ENCODE measurements around the gene GPI.
"Not testable (repeated sequence)": the region's sequence is repeated elsewhere in the genome, so short reads cannot be mapped to it uniquely, and the experiment has no call there.

Gene GPI

GRCh38 chr19:34330116-34330515 lies 34.9 kb upstream of the GPI start:
- no peak for DNase-seq
- ATAC-seq (replicated peaks) = no peak
- H3K4me1 Mint-ChIP-seq = no peaks in the 10 kb centered on the region
- no peak overlapping the region for H3K27ac Mint-ChIP-seq
- H3K4me3 Mint-ChIP-seq = no peak overlapping the region
- peaks cover 33 to 46% of the 10 kb centered on the region in 2 donors for H3K36me3 Mint-ChIP-seq
- no peaks in the 10 kb centered on the region for H3K9me3 Mint-ChIP-seq
- H3K27me3 Mint-ChIP-seq = no peaks in the 10 kb centered on the region

- H3K36me3 Mint-ChIP-seq = peaks cover 30 to 41% of the 10 kb centered on the region in 2 donors
- not testable (repeated sequence) for H3K9me3 Mint-ChIP-seq; H3K27ac Mint-ChIP-seq; H3K4me3 Mint-ChIP-seq; DNase-seq; H3K4me1 Mint-ChIP-seq; ATAC-seq (replicated peaks); H3K27me3 Mint-ChIP-seq
These were observed 34.4 kb upstream of the GPI start for GRCh38 chr19:34330596-34330995.

GRCh38 chr19:34331596-34331995 lies 33.4 kb upstream of the GPI start:
- not testable (repeated sequence) for H3K4me1 Mint-ChIP-seq; H3K4me3 Mint-ChIP-seq; H3K27me3 Mint-ChIP-seq; ATAC-seq (replicated peaks); DNase-seq; H3K9me3 Mint-ChIP-seq; H3K27ac Mint-ChIP-seq
- H3K36me3 Mint-ChIP-seq = peaks cover 25 to 34% of the 10 kb centered on the region in 2 donors

GRCh38 chr19:34332027-34332760 lies 32.8 kb upstream of the GPI start:
- ATAC-seq (replicated peaks) = no peak
- Mint-ChIP-seq H3K36me3 (peaks cover 27 to 34% of the 10 kb centered on the region in 2 donors), H3K9me3 (no peaks in the 10 kb centered on the region), H3K4me1 (peaks cover 0 to 7% of the 10 kb centered on the region in 2 donors), H3K4me3 (no peak overlapping the region), H3K27me3 (no peaks in the 10 kb centered on the region), H3K27ac (no peak overlapping the region)
- DNase-seq = no peak

- H3K27me3 Mint-ChIP-seq = no peaks in the 10 kb centered on the region
- no peak overlapping the region for H3K27ac Mint-ChIP-seq
- no peaks in the 10 kb centered on the region for H3K9me3 Mint-ChIP-seq
- ATAC-seq (replicated peaks) = no peak
- DNase-seq = no peak
- H3K4me3 Mint-ChIP-seq = no peak overlapping the region
- peaks cover 0 to 7% of the 10 kb centered on the region in 2 donors for H3K4me1 Mint-ChIP-seq
- peaks cover 35 to 41% of the 10 kb centered on the region in 2 donors for H3K36me3 Mint-ChIP-seq
These were observed 29.1 kb upstream of the GPI start for GRCh38 chr19:34335914-34336313.

- Mint-ChIP-seq H3K36me3 (peaks cover 33 to 42% of the 10 kb centered on the region in 2 donors), H3K27me3 (no peaks in the 10 kb centered on the region), H3K27ac (peak overlapping the region; percentile 22), H3K4me3 (no peak overlapping the region), H3K9me3 (no peaks in the 10 kb centered on the region), H3K4me1 (peaks cover 0 to 7% of the 10 kb centered on the region in 2 donors)
- ATAC-seq (replicated peaks) = peak; percentile 46 to 51
- DNase-seq = no peak
These were observed 28.2 kb upstream of the GPI start for GRCh38 chr19:34336781-34337271.

- H3K27me3 Mint-ChIP-seq = no peaks in the 10 kb centered on the region
- ATAC-seq (replicated peaks) = no peak
- no peak overlapping the region for H3K27ac Mint-ChIP-seq
- H3K36me3 Mint-ChIP-seq = peaks cover 39 to 49% of the 10 kb centered on the region in 2 donors
- H3K4me3 Mint-ChIP-seq = no peak overlapping the region
- DNase-seq = no peak
- peaks cover 0 to 7% of the 10 kb centered on the region in 2 donors for H3K4me1 Mint-ChIP-seq
- no peaks in the 10 kb centered on the region for H3K9me3 Mint-ChIP-seq
These were observed 27.3 kb upstream of the GPI start for GRCh38 chr19:34337739-34338138.

- ATAC-seq (replicated peaks) = no peak
- H3K4me1 Mint-ChIP-seq = peaks cover 6 to 9% of the 10 kb centered on the region in 2 donors
- H3K27me3 Mint-ChIP-seq = no peaks in the 10 kb centered on the region
- peaks cover 45 to 66% of the 10 kb centered on the region in 2 donors for H3K36me3 Mint-ChIP-seq
- H3K9me3 Mint-ChIP-seq = no peaks in the 10 kb centered on the region
- H3K27ac Mint-ChIP-seq = no peak overlapping the region
- DNase-seq = no peak
- no peak overlapping the region for H3K4me3 Mint-ChIP-seq
These were observed 22.9 kb upstream of the GPI start for GRCh38 chr19:34341935-34342680.

GRCh38 chr19:34343751-34344150 lies 21.2 kb upstream of the GPI start:
- DNase-seq = no peak
- ATAC-seq (replicated peaks) = no peak
- peaks cover 35 to 55% of the 10 kb centered on the region in 2 donors for H3K36me3 Mint-ChIP-seq
- no peaks in the 10 kb centered on the region for H3K27me3 Mint-ChIP-seq
- H3K4me1 Mint-ChIP-seq = peaks cover 6 to 7% of the 10 kb centered on the region in 2 donors
- no peak overlapping the region for H3K4me3 Mint-ChIP-seq
- H3K9me3 Mint-ChIP-seq = no peaks in the 10 kb centered on the region
- no peak overlapping the region for H3K27ac Mint-ChIP-seq

GRCh38 chr19:34345947-34346351 lies 19.0 kb upstream of the GPI start:
- ATAC-seq (replicated peaks) = peak; percentile 88 to 92
- H3K36me3 Mint-ChIP-seq = peaks cover 28 to 54% of the 10 kb centered on the region in 2 donors
- peak; percentile 46 for DNase-seq
- H3K27ac Mint-ChIP-seq = no peak overlapping the region
- no peak overlapping the region for H3K4me3 Mint-ChIP-seq
- H3K27me3 Mint-ChIP-seq = no peaks in the 10 kb centered on the region
- peaks cover 7 to 8% of the 10 kb centered on the region in 2 donors for H3K4me1 Mint-ChIP-seq
- no peaks in the 10 kb centered on the region for H3K9me3 Mint-ChIP-seq

GRCh38 chr19:34347561-34348165 lies 17.3 kb upstream of the GPI start:
- no peak overlapping the region for H3K27ac Mint-ChIP-seq
- DNase-seq (no peak), ATAC-seq (replicated peaks) (no peak)
- no peaks in the 10 kb centered on the region for H3K27me3 Mint-ChIP-seq
- peaks cover 7 to 8% of the 10 kb centered on the region in 2 donors for H3K4me1 Mint-ChIP-seq
- no peaks in the 10 kb centered on the region for H3K9me3 Mint-ChIP-seq
- no peak overlapping the region for H3K4me3 Mint-ChIP-seq
- peaks cover 20 to 46% of the 10 kb centered on the region in 2 donors for H3K36me3 Mint-ChIP-seq

GRCh38 chr19:34348899-34349487 lies 16.0 kb upstream of the GPI start:
- DNase-seq (no peak), ATAC-seq (replicated peaks) (no peak)
- H3K9me3 Mint-ChIP-seq = no peaks in the 10 kb centered on the region
- H3K4me1 Mint-ChIP-seq = peaks cover 7 to 8% of the 10 kb centered on the region in 2 donors
- no peak overlapping the region for H3K4me3 Mint-ChIP-seq
- no peak overlapping the region for H3K27ac Mint-ChIP-seq
- H3K36me3 Mint-ChIP-seq = peaks cover 19 to 39% of the 10 kb centered on the region in 2 donors
- H3K27me3 Mint-ChIP-seq = no peaks in the 10 kb centered on the region

- no peaks in the 10 kb centered on the region for H3K27me3 Mint-ChIP-seq
- H3K4me1 Mint-ChIP-seq = peaks cover 7 to 8% of the 10 kb centered on the region in 2 donors
- ATAC-seq (replicated peaks) (peak in 1 of 2 donors; percentile 33), DNase-seq (no peak)
- H3K36me3 Mint-ChIP-seq = peaks cover 19 to 37% of the 10 kb centered on the region in 2 donors
- H3K9me3 Mint-ChIP-seq = no peaks in the 10 kb centered on the region
- no peak overlapping the region for H3K4me3 Mint-ChIP-seq
- H3K27ac Mint-ChIP-seq = no peak overlapping the region
These were observed 14.8 kb upstream of the GPI start for GRCh38 chr19:34350161-34350561.

GRCh38 chr19:34351382-34351826 lies 13.6 kb upstream of the GPI start:
- peaks cover 0 to 2% of the 10 kb centered on the region in 2 donors for H3K4me1 Mint-ChIP-seq
- peaks cover 14 to 28% of the 10 kb centered on the region in 2 donors for H3K36me3 Mint-ChIP-seq
- no peaks in the 10 kb centered on the region for H3K27me3 Mint-ChIP-seq
- ATAC-seq (replicated peaks) = no peak
- no peak overlapping the region for H3K27ac Mint-ChIP-seq
- no peak for DNase-seq
- no peaks in the 10 kb centered on the region for H3K9me3 Mint-ChIP-seq
- no peak overlapping the region for H3K4me3 Mint-ChIP-seq

Measured in stimulated activated naive B cell treated with anti-CD40 and anti-IgM and Interleukin-4, amounts not matched to agents 10 μg/mL and 1 μg/mL and 100 μg/mL, for 72 hours (primary cell).